ENCODE measurements around the gene MYO1B. TPM values are rescaled to one million over a fixed set of nuclear protein-coding genes. Genes with fewer than 3 reads are reported as not detected.
A peak's percentile ranks its signal among the peaks of the same experiment; 100 is the strongest.

Gene MYO1B
- total and polyA plus RNA-seq, 2 of the 4 experiments (the other 2 are of a cell fraction): 57.2 to 116 TPM

- peaks cover 30% of the 10 kb centered on the region for H3K9me1 ChIP-seq (ENCODE audit: insufficient read depth, low read length)
- H4K20me1 ChIP-seq (ENCODE audit: insufficient read depth, low read length): peaks cover 4% of the 10 kb centered on the region; the same call in 1 of the 2 replicates
- WGBS, 2 experiments (ENCODE audit: extremely low coverage in 2 of 2, insufficient read length in 1 of 2): no CpG with 5 or more reads among the region's 3 CpGs
- ChIA-PET CTCF (no interaction called here), POLR2A (ENCODE audit: unreplicated experiment) (no interaction called here)
- peak overlapping the region; percentile 83; the same call in 1 of the 2 replicates for H3K27ac ChIP-seq (ENCODE audit: insufficient read depth, low read length)
- BruUV-seq (replicated peaks): no TSS peak
- H3K14ac ChIP-seq (replicated peaks; ENCODE audit: low read depth, low read length): 0 out of 2 replicates have a peak overlapping the region, but pooled peaks have one; percentile 37
- H3K9ac ChIP-seq (ENCODE audit: low read depth, low read length): no peak overlapping the region
- no peak overlapping the region for H3K23ac ChIP-seq (ENCODE audit: low read depth, low read length)
- H2BK15ac ChIP-seq (ENCODE audit: low read depth, low read length): no peak overlapping the region; the same call in 2 of the 3 replicates
- peaks cover 22 to 57% of the 10 kb centered on the region in 2 experiments for H3K79me1 ChIP-seq (ENCODE audit: low read depth in 1 of 2, low read length in 2 of 2)
- peak overlapping the region; percentile 84 for H2BK5ac ChIP-seq (ENCODE audit: low read depth, low read length, poor library complexity, severe bottlenecking)
- H3K27me3 ChIP-seq (ENCODE audit: control insufficient read depth, insufficient read depth, low read length): no peaks in the 10 kb centered on the region
- H2AFZ ChIP-seq (replicated peaks; ENCODE audit: low read length, poor library complexity): no peak overlapping the region
- dilution Hi-C loops (cut with HindIII; ENCODE audit: low sequenced_read_pairs, unreplicated experiment): no loop called here
- DNase-seq (peak; percentile 60), ATAC-seq (ENCODE audit: low read depth) (peak; percentile 18)
- intact Hi-C loops (cut with micrococcal nuclease): no loop called here
- peaks cover 30% of the 10 kb centered on the region for H3K4me1 ChIP-seq (ENCODE audit: control insufficient read depth, insufficient read depth, low read length)
- no peak overlapping the region for H3K4me2 ChIP-seq (ENCODE audit: low read depth, low read length)
- peak overlapping the region; percentile 70 for H2AK5ac ChIP-seq (ENCODE audit: low read depth, low read length)
- peaks cover 36% of the 10 kb centered on the region for H3K36me3 ChIP-seq (ENCODE audit: control insufficient read depth, insufficient read depth, low read length)
- H2BK20ac ChIP-seq (ENCODE audit: low read depth, low read length): peak overlapping the region; percentile 83
- H4K8ac ChIP-seq (ENCODE audit: low read depth in 2 of 2, low read length in 2 of 2): peak overlapping the region in 1 of 2 experiments; percentile 33; a peak in 2 of 4 replicates
- in situ Hi-C loops (cut with MboI; ENCODE audit: low sequenced_read_pairs): no loop called here
- peak overlapping the region; percentile 66 for H3K18ac ChIP-seq (ENCODE audit: low read depth, low read length)
- peak overlapping the region; percentile 80 for H4K5ac ChIP-seq (ENCODE audit: low read depth, low read length)
- H2AK9ac ChIP-seq (replicated peaks; ENCODE audit: low read depth, low read length, poor library complexity): no peak overlapping the region
- no peak for TF ChIP-seq CHD1 (IDR thresholded peaks at IDR 0.05; ENCODE audit: low read depth, low read length)
- TF ChIP-seq RFX5 (IDR thresholded peaks at IDR 0.05; ENCODE audit: low read depth, low read length): no peak
- TF ChIP-seq NFE2L2 (IDR thresholded peaks at IDR 0.05; ENCODE audit: low read depth, low read length): no peak
- no peak for TF ChIP-seq RAD21 (IDR thresholded peaks at IDR 0.05; ENCODE audit: low read length)
- TF ChIP-seq CEBPB (IDR thresholded peaks at IDR 0.05; ENCODE audit: low read depth, low read length): no peak
- TF ChIP-seq POLR2A (IDR thresholded peaks at IDR 0.05; ENCODE audit: low read depth, low read length): no peak
- no peak for TF ChIP-seq CTCF (conservative IDR thresholded peaks at IDR 0.05; ENCODE audit: low read depth, low read length)
- TF ChIP-seq RCOR1 (IDR thresholded peaks at IDR 0.05; ENCODE audit: insufficient replicate concordance, low read length): no peak
- TF ChIP-seq MAZ (IDR thresholded peaks at IDR 0.05; ENCODE audit: borderline replicate concordance, low read depth, low read length): no peak
- no peak for TF ChIP-seq USF2 (IDR thresholded peaks at IDR 0.05; ENCODE audit: low read depth, low read length)
- TF ChIP-seq ELK1 (IDR thresholded peaks at IDR 0.05; ENCODE audit: borderline replicate concordance, low read depth, low read length): no peak
- TF ChIP-seq MAFK (IDR thresholded peaks at IDR 0.05; ENCODE audit: low read depth, low read length): no peak
- no peak for TF ChIP-seq MXI1 (IDR thresholded peaks at IDR 0.05; ENCODE audit: borderline replicate concordance, low read depth, low read length)
- peak overlapping the region; percentile 14; the same call in 1 of the 2 replicates for H4K91ac ChIP-seq (ENCODE audit: insufficient read depth, low read depth, low read length)
- H3K4ac ChIP-seq (ENCODE audit: low read depth, low read length): peak overlapping the region; percentile 76
- no peak overlapping the region for H3K4me3 ChIP-seq (ENCODE audit: insufficient read depth, low read depth, low read length)
- H3K56ac ChIP-seq (ENCODE audit: extremely low read depth, insufficient read depth, low read length): no peak overlapping the region
- peaks cover 2% of the 10 kb centered on the region; the same call in 1 of the 2 replicates for H3K9me3 ChIP-seq (ENCODE audit: control insufficient read depth, insufficient read depth, low read length)
- peak overlapping the region; percentile 60; the same call in 1 of the 2 replicates for H2BK120ac ChIP-seq (ENCODE audit: low read depth, low read length)
Measured at GRCh38 chr2:191351298-191351697, 106.1 kb downstream of the MYO1B start.

All from IMR-90 (cell line).